CD4-positive, alpha-beta T cell treated with Interleukin-4 for 1 hour (primary cell): ENCODE data around the gene PGAM5.
"Not testable (repeated sequence)": the region's sequence is repeated elsewhere in the genome, so short reads cannot be mapped to it uniquely, and the experiment has no call there.

Experiments
- DNase-seq, 2 donors: peaks; one replicate each; pipeline ENCODE4 v3.0.0-alpha.2; 2020 to 2022

Gene PGAM5

GRCh38 chr12:132754160-132754932, 43.7 kb downstream of the PGAM5 start:
- DNase-seq = no peak

DNA sequence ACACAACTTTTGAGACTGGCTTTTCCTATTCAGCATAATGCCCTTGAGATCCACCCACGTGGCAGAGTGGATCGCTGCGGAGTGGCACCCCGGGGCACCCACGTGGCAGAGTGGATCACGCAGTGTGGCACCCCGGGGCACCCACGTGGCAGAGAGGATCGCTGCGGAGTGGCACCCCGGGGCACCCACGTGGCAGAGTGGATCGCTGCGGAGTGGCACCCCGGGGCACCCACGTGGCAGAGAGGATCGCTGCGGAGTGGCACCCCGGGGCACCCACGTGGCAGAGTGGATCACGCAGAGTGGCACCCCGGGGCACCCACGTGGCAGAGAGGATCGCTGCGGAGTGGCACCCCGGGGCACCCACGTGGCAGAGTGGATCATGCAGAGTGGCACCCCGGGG, 48.2 kb downstream of the PGAM5 start:
- not testable (repeated sequence) for DNase-seq

GRCh38 chr12:132759359-132759758, 48.7 kb downstream of the PGAM5 start:
- no peak for DNase-seq

DNA sequence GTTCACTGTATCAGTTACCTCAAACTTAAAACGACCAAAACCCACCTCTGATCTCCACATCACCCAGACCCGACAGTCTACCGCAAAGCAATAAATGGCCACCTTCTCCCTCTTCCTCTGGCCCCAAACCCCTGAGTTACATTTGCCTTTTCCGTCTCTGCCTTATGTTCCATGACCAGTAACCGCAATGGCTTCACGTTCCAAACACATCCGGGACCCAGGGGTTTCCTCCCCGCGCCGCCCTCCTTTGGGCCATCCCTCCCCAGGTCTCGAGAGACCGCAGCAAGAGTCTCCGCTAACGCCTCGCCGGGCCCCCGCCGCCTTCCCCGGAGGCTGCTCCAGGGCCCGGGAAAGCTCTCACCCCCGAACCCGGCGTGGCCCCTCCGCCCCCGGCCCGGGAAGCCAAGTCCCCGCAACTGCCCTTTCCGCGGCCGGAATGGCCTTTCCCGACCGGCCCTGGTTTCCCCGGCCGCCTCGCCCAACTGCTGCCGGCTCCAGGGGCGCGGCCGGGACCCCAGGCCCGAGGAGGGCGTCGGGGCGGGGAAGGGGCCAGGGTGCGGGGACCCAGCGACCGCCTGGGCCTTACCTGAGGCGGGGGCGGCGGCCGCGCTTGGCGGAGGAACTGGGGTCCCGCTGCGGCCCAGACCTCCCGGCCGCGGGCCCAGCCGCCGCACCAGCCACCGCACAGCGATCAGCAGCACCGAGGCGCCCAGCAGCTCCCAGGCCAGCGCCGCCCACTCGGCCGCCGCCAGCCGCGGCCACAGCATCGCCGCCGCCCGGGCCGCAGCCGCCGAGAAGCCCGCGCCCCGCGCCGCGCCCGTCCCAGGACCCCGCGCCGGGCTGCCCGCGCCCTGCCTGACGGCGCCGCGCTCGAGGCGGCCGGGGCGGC, 50.6 kb downstream of the PGAM5 start, which contains the start of gene ANKLE2:
TSS of gene ANKLE2 (minus strand) at position 801 of the 889 bp plus-strand sequence. CDS start at position 767, 34 bp downstream.
- peak; percentile 57 to 64 for DNase-seq

DNA sequence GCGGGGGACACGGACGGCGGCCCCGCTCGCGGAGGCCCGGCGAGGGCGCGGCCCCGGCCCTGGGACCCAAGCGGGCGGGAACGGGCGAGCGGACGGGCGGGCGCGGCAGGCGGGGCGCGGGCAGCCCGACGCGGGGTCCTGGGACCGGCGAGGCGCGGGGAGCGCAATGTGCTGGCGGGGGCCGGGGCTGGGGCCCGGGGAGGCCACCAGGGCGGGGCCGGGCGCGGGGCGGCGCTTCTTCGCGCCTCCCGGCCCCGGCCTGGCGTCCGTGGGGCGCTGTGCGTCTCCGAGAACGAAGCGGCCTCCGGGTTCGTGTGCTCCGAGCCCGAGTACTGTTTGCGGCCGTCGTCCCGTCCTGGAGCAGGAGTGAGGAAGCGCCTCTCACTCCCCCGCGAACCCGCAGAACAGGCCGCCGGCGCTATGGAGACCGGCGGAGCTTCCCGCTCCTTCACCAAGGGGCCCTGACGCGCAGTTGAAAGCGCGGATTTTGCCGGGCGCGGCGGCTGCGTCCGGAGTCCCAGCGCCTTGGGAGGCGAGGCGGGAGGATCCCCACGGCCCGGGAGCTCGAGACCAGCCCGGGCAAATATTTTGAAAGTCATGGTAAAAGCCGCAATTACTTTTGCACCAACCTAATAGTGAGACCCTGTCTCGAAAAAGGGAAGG, 51.4 kb downstream of the PGAM5 start:
- DNase-seq = peak; percentile 86

- no peak for DNase-seq
These were observed 53.6 kb downstream of the PGAM5 start for GRCh38 chr12:132764231-132764630.

GRCh38 chr12:132765361-132765760, 54.7 kb downstream of the PGAM5 start:
- no peak for DNase-seq

DNA sequence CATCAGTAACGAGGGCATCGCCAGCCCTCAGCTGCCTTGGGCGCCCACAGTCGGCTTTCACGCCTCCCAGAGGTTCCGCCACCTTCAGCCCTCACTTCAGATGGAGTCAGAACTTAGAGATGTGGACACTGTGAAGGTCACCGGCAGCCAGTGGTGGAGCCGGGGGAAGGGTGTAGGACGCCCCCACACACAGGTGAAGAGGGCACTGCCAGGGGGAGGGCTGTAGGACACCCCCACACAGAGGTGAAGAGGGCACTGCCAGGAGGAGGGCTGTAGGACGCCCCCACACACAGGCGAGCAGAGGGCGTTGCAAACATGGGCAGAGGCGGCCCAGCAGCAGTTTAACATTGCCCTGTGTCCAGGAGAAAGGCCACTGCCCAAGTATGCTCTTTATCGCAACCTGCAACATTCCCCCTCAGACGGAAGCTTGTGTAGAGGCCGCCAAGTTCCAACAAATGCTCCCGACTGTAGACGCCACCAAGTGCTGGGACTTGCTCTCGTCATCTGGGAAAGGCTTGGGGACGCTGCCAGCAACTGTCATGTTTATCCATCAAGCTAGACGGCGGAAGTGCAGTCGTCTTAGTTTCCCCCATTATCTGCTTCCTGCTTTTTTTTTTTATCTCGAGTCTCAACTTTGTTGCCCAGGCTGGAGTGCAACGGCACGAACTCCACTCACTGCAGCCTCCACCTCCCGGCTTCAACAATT, 55.9 kb downstream of the PGAM5 start:
- DNase-seq = no peak

- peak; percentile 59 to 68 for DNase-seq
These were observed 60.6 kb downstream of the PGAM5 start for GRCh38 chr12:132771126-132771838.
